GM21360 (cell line): ENCODE data around the gene ASB7.

ENCODE experiments used
- ATAC-seq: cut with Tn5 transposase; IDR thresholded peaks from one replicate; pipeline ENCODE4 v1.9.1; 2021; ENCODE audit warnings: mild to moderate bottlenecking, moderate library complexity; ENCODE audit not compliant: unreplicated experiment

The ASB7 gene

GRCh38 chr15:100683434-100683833 is 81.0 kb downstream of the ASB7 start:
- no peak for ATAC-seq

DNA sequence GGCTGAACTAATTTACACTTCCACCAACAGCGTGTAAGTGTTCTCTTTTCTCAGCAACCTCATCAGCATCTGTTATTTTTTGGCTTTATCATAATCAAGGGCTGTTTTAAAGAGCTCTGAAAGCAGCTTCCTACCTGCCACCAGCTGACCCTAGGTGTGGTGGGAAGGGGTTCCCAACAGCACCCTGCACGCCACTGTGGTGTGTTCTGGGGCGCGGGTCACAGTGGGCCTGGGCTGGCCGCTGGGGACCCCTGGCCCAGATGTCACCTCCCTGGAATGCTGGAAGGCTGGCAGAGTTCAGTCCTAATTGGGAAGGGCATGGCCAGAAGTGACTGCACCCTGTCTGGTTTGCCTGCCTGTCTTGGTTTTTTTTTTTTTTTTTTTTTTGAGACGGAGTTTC is 82.2 kb downstream of the ASB7 start:
- ATAC-seq, result no peak

- no peak for ATAC-seq
These were observed 83.8 kb downstream of the ASB7 start for GRCh38 chr15:100686021-100686724.

DNA sequence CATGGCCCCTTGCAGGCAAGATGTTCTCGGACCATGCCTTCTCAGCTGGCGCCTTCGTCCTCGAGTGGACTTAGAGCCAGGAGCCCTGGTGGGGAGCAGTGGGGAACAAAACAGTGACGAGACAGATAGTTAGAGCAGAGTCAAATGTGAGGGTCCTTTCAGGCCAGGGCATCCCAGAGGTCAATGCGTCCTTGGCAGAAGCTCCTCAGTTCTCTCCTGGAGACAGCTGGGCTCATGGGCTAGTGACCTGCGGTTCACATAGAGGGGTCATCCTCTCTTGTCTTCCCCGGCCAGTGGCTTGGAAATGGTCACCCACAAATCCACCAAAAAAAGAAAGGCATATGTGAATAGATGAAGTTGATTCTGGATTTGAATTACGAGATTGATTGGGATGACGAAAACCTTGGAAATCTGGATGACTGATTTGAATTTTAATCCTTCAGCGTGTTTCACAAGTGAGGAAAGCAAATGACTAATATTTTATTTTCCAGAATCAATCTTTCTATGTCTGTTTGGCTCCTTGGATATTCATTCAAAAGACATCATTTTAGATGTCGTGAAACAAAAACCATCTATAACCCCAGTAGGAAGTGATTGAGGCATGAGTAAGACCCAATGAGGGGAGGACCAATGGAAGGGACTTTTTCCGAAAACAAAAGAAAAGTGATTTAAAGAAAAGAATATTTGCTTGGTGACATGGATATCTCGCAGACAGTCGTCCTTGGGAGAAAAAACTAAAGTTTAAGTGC is 84.5 kb downstream of the ASB7 start:
- no peak for ATAC-seq

DNA sequence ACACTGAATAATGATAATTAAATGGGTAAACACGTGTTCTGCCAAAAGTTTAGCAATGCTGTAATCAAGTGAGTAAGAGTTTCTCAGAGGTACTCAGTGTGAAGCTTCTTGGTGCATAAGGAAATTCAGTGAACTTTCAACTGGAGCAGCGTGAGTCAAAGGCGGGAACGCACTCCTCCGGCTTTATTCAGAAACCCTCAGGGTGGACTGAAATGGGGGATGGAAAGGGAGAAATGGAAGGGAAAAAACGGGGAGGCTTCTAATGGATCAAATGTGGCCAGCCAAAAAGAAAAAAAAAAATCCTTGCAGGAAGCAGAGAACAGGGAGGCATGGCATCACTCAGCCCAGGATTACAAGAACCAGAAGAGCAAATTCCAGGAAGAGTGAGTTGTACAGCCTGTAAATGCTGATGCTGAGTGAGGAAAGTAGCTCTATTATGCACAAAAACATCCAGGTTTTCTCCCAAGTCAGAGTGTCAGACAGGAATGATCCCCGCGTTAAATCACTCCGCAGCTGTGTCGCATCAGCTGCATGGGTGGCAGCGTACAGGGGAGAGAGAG is 85.3 kb downstream of the ASB7 start:
- no peak for ATAC-seq

DNA sequence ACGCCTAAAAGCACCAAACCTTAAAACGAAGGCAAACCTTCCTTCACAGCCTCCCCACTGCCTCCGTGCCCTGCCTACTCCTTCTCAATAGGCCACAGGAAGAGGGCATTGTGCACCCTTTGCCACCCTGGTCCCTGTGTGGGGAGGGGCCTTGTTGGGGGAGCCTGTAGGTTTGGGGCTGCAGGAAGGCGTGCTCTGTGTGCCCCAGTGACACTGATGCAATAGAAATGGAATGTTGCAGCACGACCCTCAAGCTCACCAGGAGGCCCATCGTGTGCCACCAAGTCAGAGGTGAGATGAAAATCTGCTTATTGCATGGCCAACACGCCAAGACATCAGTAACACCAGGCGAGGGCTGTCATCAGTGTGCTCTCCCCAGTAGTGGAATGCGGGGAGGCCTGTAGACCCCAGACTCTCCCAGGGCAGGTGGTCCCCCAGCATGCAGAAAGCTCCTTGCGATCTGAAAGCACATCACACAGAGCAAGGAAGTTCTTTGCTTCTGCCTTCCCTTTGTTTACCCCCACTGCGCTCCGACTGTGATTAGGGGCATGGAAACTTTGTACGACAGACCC is 86.2 kb downstream of the ASB7 start:
- no peak for ATAC-seq

GRCh38 chr15:100689131-100689899 is 86.9 kb downstream of the ASB7 start:
- ATAC-seq, result no peak

- ATAC-seq, result no peak
These were observed 87.8 kb downstream of the ASB7 start for GRCh38 chr15:100690032-100690794.

DNA sequence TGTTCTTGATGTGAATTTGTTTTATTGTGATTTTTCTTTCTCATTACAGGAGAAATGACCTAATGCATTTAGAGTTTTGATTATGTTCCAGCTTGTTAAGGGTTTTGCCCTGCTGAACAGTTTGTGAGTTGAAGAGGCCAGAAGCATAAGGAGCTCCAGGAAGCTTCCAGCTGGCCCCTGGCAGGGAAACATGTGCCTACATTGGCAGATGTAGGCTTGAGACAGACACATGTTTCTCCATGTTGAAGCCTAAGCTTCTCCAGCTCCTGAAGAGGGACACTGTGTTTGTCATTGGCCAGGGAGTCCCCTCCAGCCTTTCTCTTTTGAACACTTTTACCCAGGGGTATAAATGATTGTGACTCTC is 88.4 kb downstream of the ASB7 start:
- ATAC-seq, result no peak

- ATAC-seq, result no peak
These were observed 88.9 kb downstream of the ASB7 start for GRCh38 chr15:100691321-100691720.

- ATAC-seq, result no peak
These were observed 89.9 kb downstream of the ASB7 start for GRCh38 chr15:100692246-100692645.

GRCh38 chr15:100692671-100693070 is 90.3 kb downstream of the ASB7 start:
- ATAC-seq, result no peak

DNA sequence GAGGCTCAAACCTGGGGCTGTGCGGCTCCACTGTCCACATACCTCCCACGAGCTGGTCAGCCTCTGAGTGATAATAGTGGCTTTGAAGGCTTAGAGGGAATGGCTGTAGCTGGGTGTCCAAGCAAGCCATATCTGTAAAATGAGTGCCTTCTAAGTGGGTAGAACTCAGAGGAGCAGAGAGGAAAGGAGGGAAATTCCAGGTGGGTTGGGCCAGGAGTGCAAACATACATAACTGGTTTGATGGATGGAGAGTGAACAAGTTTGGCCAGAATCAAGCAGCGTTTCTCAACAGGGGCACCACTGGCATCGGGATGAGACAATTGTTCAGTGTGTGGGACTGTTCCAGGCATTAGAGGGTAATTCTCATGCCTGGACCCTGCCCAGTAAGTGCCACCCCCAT is 91.1 kb downstream of the ASB7 start:
- ATAC-seq, result no peak

GRCh38 chr15:100694381-100695021 is 92.1 kb downstream of the ASB7 start:
- ATAC-seq, result no peak

DNA sequence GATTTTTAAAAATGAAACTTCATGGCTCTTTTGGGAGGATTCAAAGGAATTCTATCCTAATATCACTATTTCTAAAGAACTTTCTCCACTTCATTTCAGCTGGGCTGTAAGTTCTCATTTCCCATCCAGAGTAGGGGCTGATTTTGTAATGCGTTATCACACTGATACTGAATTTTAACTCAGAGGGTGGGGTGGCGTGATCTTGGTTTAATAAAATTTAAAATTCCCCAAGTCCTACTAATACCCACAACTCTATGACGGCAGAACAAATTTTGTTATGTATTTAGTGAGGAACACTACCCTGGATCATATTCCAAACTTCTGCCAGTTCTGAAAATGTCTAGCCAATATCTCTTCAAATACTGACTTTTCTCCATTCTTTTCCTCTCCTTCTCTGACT is 92.7 kb downstream of the ASB7 start:
- no peak for ATAC-seq

- no peak for ATAC-seq
These were observed 94.1 kb downstream of the ASB7 start for GRCh38 chr15:100696452-100696851.
